Measurements from ENCODE around the gene PUM1.
"Not testable (repeated sequence)": the region's sequence is repeated elsewhere in the genome, so short reads cannot be mapped to it uniquely, and the experiment has no call there.

The PUM1 gene

DNA sequence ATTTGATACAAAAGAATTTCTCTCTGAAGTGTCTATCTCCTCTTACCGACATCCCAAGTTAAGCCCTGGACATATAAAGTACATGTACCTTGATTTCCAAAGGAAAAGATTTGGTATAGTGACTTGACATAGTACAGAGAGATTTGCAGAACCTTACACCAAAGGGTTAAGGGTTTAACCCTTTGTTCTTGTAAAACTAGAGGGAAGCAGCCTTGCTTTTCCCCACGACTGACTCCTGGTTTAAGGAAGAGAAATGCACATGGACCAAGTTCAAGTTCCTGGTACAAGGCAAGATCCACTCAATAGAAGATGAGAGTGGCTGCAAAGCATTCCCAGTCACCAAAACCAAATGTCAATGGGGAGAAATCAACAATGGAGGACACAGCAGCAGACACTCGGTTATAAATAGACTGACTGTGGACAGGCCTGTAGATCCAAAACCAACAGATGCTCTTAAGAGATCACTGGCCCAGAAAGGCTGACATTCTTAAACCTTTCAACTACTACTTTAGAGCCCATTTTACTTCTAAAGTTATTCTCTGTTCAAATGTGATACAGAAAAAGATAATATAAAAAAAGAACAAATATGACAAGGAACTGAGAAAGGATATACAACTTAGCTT is 69.4 kb downstream of the PUM1 start:
- DNase-seq (ENCODE audit: low read depth in 2 of 2), result no peak

DNA sequence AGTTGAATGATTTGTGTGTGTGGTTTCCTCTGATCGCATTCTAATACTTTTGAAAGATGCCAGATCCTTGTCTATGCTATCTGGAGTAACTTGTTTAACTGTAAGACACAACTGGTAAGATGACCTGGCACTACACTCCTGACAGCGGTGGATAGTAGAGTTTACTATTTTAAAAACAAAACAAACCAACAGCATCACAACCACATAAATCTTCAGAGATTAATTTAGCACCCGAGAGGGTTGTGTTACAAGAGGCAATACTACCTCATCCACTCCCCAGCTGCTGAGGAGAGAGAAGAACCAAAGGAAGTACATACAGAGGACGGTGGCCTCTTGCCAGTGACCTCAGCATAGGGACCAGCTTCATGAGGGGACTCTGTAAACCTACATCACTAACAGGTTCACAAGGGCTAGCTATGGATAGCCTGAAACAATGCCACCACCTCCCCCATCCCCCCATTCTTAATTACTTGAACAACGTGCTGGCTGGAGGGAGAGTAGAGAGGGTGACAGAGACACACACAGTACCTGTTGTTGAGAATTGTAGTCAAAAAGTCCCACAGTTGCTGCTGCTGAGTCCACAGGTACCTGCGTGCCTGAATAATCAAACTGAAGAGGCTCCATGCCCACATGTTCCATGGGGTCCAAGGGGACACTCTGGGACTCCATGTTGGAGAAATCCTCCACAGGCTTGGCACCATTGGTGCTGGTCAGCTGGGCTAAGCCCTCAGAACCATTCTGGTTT is 73.5 kb downstream of the PUM1 start:
- no peak for DNase-seq (ENCODE audit: low read depth in 2 of 2)

DNA sequence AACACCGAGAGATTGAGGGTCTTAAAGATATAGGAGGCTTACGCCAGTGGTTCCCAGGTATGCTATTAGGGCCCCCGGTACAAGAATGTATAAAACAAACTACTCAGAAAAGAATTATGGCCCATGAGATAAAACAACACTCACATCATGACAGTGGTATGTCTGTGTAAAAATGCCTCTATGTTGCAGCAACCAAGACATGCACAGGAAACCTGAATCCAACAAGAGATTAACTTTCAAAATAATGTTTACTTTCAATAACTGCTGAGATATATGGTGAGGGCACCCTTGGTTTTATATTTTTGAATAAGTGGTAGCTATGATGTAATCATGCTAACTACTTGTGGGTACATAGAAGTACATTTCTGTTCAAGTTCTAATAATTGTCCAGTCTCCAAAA is 74.9 kb downstream of the PUM1 start:
- no peak for DNase-seq (ENCODE audit: low read depth in 2 of 2)

DNA sequence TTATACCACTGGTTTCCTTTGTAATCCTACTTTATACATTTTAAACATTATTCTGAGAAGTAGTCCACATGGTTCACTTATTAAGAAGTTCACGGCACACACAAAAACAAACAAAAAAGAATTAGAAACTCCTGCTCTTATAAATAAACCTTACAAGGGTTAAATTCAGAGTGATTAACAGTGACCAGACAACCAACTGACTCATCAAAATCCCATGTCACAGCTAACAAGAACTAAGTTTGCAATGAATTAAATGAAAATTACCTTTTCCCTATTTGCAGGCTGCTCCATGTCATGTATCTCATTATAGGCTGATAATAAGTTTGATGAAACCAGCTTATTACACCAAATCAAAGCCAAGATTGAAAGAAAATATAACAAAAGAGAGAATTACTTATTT is 77.5 kb downstream of the PUM1 start:
- no peak for DNase-seq (ENCODE audit: low read depth in 2 of 2)

DNA sequence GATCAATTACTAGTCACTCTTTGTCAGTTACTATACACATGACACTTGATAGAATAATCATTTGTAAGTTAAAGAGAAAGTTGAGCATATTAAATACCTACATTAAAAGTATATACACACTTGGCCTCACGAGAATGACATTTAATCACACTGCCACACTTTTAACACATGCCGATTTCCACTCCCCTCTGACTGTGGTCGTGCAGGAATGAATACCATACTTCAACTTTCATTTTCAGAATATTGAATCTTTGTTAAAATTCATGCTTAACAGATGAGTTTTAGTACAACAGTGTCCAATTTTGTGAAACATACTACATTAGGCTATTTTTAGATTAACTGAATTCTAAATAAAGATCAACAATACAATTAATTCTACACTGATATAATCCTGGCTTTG is 78.8 kb downstream of the PUM1 start:
- no peak for DNase-seq (ENCODE audit: low read depth in 2 of 2)

GRCh38 chr1:30984991-30985503 is 80.5 kb downstream of the PUM1 start:
- DNase-seq (ENCODE audit: low read depth in 2 of 2), result no peak

DNA sequence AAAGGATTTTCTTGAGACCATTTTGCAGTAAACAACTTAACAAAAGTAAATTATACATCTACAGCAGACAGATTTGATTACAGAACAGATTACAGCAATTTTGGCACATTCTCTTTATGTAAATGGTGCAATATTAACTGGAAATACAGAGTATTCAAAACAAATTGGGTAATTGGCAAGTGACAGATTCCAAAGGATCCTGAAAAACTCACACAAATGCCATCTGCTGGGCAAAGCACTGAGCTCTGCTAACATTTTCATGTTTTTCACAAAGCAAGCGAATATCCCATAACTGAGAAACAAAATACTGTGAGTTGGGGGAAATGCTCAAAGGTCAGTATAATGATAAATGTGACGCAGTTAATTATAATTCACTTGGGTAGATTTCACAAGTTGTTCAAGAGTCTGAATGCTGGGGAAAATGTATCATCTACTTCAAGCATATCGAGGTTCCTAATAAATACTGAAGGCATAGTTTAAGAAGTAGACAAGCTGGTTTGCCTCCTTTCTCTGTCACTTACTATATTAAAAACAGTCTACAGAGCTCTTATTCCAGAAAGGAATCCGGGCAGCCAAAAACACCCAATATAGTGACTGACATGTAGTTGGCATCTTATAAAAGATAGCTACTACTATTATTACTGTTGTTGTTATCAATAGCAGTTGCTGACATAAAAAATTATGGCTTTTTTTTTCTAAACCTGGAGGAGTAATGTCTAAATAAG is 81.2 kb downstream of the PUM1 start:
- no peak for DNase-seq (ENCODE audit: low read depth in 2 of 2)

DNA sequence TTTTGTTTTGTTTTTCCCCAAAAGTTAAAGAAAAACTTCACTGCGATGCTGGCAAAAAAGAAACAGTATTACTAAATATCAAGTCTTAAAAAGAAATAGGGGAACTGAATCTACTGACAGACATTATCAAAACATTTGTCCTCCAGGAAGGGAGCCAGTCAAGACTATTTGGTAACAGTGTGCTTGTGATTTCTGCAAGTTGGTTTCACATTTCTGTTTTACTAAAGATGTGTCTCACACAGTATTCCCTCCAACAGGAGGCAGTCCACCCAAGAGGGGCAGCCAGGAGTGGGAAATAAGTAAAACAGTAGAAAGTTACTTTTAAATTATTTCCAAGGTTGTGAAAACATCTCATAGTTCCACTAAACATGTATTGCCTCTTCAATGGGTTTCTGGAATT is 82.6 kb downstream of the PUM1 start:
- no peak for DNase-seq (ENCODE audit: low read depth in 2 of 2)

DNA sequence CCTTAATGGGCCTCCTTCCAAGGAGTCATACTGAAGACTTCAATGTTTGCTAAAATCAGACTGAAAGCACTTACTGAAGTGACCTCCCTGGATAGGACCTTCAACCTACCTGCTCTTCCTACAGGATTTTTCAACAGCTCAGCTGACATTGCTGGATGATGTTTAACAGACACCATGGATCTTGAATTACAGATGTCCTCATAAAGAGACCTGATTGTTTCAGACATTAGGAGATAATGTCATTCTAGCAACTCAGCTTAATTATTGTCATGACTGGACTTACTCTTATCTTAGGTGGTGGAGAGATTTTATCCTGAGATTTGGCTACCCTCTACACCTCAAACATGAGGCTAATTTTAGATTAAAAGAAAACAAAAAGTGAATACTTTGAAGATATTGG is 83.1 kb downstream of the PUM1 start:
- DNase-seq (ENCODE audit: low read depth in 2 of 2), result no peak

DNA sequence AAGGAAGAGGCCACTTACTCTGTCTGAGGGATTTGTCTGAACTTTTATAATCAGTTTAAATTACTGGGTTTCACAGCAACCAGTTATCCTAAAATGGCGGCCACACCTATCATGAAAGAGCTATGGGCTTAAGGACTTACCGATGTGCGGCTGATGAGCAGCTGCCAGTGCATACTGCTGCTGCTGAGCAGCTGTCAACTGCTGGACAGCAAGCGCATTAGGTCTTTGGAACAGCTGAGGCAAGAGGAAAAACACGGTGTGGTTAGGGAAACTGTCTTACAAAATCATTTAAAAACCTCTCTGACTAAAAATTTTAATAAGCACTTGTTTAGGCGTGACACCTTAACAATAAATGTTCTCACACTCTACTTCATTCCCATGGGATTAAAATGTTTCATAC is 84.3 kb downstream of the PUM1 start:
- DNase-seq (ENCODE audit: low read depth in 2 of 2), result no peak

GRCh38 chr1:30977511-30977910 is 88.0 kb downstream of the PUM1 start:
- no peak for DNase-seq (ENCODE audit: low read depth in 2 of 2)

- DNase-seq (ENCODE audit: low read depth in 2 of 2), result no peak
Observed at GRCh38 chr1:30977105-30977504, 88.4 kb downstream of the PUM1 start.

- no peak for DNase-seq (ENCODE audit: low read depth in 2 of 2)
Observed at GRCh38 chr1:30976143-30976542, 89.4 kb downstream of the PUM1 start.

DNA sequence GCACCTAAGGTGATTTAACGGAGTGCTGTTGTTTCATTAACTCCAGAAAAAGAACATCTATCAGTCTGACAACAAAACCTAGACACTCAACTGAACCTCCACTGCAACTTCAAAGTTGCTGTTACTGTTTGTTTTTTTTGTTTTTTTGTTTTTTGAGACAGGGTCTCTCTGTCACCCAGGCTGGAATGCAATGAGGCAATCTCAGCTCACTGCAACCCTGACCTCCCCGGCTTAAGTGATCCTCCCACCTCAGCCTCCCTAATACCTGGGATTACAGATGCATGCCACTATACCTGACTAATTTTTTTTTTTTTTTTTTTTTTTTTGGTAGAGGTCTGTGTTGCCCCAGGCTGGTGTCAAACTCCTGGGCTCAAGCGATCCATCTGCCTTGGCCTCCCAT is 90.3 kb downstream of the PUM1 start:
- DNase-seq (ENCODE audit: low read depth in 2 of 2), result no peak

DNA sequence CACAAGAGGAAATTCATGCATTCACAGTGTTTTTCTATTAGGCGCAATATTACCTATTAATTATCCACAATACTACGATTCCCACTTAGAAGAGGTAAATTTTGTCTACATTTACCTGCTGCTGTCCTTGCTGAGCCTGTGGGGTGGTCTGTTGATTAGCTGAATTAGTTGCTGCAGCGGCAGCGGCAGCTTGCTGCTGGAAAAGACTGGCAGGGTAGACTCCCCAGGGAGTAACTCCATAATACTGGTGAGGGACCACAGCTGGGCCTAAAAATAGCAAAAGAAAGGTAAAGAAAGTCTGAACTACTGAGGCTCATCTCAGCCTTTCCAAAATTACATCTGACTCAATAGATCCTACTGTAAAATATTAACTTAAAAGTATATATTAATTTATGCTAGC is 91.0 kb downstream of the PUM1 start:
- DNase-seq (ENCODE audit: low read depth in 2 of 2), result no peak

DNA sequence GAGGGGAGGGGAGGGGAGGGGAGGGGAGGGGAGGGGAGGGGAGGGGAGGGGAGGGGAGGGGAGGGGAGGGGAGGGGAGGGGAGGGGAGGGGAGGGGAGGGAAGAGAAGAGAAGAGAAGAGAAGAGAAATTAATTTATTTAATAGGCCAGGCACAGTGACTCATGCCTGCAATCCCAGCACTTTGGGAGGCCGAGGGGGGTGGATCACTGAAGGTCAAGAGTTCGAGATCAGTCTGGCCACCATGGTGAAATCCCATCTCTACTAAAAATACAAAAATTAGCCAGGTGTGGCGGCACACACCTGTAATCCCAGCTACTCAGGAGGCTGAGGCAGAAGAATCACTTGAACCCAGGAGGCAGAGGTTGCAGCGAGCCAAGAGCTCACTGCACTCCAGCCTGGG is 93.2 kb downstream of the PUM1 start:
- not testable (repeated sequence) for DNase-seq (ENCODE audit: low read depth in 2 of 2)

DNA sequence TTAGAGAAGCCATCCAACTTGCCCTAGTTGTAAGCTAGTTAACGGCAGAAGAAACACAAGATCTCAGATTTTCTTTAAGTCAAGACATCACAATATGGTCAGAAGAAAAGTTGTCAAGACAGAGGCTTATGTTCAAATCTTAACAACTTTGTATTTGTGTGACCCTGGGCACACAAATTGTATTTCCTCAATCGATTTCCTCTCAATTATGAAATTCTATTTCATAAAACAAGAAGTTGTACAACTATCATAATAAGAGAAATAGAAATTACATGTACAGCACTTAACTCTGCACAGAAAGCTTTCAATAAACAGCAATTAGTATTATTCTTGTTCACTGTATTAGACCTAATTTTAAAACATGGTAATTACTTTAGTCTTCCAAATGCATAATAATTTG is 94.0 kb downstream of the PUM1 start:
- no peak for DNase-seq (ENCODE audit: low read depth in 2 of 2)

DNA sequence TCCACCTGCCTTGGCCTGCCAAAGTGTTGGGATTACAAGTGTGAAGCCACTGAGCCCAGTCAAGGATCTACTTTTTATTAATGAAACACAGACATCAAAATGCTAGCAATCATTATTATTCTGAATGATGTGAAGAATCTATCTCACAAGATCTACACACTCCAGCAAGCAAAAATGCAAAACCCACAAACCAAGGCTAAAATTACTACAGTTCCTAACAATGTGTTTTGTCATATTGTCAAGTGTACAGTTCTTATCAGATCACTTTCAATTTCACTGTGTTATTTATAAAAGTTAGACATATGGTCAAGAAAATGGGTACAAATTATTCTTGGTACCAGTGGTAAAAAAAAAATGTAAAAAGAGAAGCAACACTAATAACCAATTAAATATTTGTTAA is 95.6 kb downstream of the PUM1 start:
- DNase-seq (ENCODE audit: low read depth in 2 of 2), result no peak

DNA sequence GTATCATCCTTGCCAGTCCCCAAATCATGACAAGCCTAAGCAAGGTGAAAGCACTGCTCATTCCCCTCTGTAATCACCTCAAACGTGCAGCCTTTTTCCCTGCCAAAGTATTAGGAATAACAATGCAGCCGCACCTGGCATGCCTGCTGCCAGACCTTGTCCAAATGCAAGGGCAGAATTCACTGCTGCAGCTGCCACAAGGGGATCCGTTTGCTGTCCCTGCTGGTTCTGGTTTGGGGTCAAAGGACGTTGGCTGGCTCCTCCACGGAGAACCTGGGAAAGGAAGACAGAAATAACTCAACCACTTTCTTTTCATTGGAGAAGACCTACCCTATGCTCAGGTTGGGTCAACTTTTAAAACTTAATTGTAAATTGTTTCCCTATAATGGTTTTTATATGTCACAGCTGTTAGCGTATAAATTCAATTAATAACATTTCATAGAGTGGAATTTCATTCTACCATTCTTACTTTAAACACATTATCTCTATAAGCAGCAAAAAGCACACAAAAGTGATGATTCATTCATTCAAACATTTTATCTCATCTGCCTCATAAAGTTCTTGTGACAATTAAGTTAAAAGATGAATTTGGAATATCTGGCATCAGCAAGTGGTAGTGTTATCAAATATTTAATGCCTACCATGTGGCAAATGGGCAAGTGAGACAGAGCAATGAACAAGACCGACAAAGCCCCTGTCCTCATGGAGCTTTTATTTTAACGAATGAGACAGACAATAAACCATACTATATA is 97.1 kb downstream of the PUM1 start:
- DNase-seq (ENCODE audit: low read depth in 2 of 2), result no peak

GRCh38 chr1:30966690-30967369 is 98.7 kb downstream of the PUM1 start:
- DNase-seq (ENCODE audit: low read depth in 2 of 2), result no peak

GRCh38 chr1:30965924-30966599 is 99.5 kb downstream of the PUM1 start:
- DNase-seq (ENCODE audit: low read depth in 2 of 2), result no peak
